ENCODE data around the gene SHISA7.

GRCh38 chr19:55476100-55476775, 33.1 kb upstream of the SHISA7 start, which contains the start of gene ZNF628:
- TF ChIP-seq POLR2A (IDR thresholded peaks at IDR 0.05): peak; percentile 82 to 85
- no peak for TF ChIP-seq CTCF (IDR thresholded peaks at IDR 0.05 in 4 of 5, conservative IDR thresholded peaks at IDR 0.05 in 1 of 5)
